HG03060 (cell line): ENCODE data around the gene OR4B1.
"Not testable (repeated sequence)": the region's sequence is repeated elsewhere in the genome, so short reads cannot be mapped to it uniquely, and the experiment has no call there.

Source experiments
- ATAC-seq: cut with Tn5 transposase; IDR thresholded peaks from one replicate; pipeline ENCODE4 v1.9.1; 2021; ENCODE audit warnings: low read depth, moderate number of reproducible peaks; ENCODE audit not compliant: unreplicated experiment

The OR4B1 gene, protein sequence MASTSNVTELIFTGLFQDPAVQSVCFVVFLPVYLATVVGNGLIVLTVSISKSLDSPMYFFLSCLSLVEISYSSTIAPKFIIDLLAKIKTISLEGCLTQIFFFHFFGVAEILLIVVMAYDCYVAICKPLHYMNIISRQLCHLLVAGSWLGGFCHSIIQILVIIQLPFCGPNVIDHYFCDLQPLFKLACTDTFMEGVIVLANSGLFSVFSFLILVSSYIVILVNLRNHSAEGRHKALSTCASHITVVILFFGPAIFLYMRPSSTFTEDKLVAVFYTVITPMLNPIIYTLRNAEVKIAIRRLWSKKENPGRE

DNA sequence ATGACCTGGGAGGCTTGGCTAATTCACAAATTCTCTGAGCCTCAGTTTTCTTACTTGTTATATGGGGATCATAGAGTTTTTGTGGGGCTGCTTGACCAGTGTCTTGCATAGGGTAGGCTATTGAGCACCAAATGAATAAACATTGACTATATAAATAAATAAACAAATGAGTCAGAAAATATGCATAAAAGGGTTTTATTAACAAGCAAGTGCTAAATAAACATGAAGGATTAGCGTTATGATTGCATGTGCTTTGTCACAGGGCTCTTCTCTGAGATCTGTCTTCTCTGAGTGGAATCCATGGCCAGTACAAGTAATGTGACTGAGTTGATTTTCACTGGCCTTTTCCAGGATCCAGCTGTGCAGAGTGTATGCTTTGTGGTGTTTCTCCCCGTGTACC is at the start of gene OR4B1:
OR4B1 (plus strand) TSS at position 301 of the 400 bp plus-strand sequence; CDS start at position 301, 0 bp downstream.
- ATAC-seq, result no peak

DNA sequence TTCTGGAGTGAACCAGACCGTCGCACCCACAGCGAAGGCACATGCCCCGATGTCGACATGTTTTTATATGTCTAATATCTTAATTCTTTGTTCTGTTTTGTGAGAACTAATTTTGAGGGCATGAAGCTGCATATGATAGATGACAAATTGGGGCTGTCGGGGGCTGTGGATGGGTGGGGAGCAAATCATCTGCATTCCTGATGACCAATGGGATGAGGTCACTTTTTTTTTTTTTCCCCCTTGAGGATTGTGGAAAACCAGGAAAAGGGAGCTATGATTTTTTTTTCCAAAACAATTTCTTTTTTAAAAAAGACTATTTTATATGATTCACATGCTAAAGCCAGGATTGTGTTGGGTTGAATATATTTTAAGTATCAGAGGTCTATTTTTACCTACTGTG is 49.2 kb upstream of the OR4B1 start:
- no peak for ATAC-seq

DNA sequence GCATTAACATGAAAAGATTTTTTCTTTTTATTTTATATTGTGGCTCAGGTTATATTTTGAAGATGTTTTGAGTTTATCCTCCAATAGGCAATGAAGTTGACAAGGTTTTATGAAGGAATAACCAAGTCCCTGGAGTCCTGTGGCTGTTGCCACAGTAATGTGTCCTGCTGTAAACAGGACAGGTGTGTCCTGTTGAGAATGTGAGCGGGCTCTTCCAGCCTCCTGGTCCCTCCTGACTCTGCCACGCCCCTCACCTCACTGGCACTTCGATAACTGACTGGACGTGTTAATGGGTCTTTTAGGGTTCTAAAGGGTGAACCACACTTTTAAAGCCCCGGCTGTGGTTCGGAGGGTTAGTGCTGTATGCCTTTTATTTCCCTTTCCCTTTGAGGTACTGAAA is 47.8 kb upstream of the OR4B1 start:
- no peak for ATAC-seq

DNA sequence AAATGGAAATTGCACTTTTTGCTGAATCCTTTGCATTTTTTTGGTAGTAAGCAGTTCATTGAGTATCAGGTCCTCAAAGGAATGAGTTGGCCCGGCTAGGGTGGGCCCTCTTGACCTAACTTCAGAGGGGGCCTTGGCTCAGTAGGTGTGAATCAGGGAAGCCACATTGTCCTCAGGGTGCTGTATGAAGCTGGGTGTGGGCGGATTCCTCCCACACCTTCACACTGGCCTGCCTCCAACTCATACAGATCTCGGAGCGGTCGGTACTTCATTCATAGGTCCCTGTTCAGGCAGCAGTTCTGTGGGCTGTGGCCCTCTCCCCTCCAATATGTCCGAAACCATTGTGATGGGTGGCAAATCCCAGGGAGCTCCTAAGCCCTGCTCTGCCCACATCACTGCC is 47.4 kb upstream of the OR4B1 start:
- ATAC-seq, result no peak

DNA sequence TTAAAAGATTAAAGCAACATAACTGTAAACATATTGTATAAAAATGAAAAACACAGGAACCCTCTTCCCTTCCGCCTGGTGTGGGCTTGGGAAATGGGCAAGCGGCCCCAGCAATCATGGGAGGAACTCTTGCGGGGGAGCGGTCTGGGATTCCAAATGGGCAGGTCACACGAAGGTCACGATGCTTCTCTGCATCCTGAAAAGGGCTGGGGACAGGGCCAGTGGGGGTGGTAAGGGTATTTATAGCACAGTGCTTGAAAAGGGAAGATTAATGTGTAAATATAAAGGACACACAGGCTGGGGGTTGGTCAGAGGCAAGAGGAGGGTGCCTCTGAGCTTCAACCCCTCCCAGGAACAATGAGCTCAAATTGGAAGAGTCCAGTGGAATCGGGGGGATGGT is 46.9 kb upstream of the OR4B1 start:
- no peak for ATAC-seq

DNA sequence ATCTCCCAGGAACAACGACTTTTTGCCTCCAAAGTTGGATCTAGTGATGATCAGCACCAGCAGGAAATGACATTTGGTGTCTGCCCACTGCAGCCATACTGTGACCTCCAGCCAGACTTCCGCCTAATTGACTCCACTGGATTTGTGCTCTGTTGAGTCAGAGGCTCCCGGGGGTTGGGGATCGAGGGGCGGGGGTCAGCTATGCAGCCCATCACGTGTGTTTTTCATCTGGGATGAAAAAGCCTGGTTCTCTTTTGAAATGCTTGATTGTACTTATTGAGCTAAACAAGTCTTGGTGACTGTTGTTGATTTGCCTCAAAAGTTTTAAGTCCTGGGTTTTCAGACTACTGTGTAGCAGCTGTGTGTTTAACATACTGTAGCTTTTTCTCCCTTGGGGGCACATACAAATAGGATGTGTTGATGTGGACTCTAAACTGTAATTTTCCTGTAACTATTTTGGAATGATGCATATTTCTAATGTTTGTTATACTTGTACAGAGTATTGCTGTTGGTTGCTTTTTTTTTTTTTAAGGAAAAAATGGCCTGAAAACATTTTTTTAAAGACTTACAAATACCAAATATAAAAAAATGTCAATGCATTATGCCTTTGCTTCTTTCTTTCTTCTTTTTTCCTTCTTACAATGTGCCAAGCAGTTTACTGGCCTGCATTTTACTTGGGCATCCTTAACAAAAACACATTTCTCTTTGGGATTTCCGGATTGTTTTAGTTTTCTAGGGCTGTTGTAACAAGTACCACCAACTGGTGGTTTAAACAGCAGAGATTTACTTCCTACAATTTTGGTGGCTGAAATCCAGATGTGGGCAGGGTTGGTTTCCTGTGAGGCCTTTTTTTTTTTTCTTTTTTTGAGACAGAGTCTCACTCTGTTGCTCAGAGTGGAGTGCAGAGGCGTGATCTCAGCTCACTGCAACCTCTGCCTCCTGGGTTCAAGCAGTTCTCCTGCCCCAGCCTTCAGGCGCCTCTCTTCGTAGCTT is 46.1 kb upstream of the OR4B1 start:
- no peak for ATAC-seq

DNA sequence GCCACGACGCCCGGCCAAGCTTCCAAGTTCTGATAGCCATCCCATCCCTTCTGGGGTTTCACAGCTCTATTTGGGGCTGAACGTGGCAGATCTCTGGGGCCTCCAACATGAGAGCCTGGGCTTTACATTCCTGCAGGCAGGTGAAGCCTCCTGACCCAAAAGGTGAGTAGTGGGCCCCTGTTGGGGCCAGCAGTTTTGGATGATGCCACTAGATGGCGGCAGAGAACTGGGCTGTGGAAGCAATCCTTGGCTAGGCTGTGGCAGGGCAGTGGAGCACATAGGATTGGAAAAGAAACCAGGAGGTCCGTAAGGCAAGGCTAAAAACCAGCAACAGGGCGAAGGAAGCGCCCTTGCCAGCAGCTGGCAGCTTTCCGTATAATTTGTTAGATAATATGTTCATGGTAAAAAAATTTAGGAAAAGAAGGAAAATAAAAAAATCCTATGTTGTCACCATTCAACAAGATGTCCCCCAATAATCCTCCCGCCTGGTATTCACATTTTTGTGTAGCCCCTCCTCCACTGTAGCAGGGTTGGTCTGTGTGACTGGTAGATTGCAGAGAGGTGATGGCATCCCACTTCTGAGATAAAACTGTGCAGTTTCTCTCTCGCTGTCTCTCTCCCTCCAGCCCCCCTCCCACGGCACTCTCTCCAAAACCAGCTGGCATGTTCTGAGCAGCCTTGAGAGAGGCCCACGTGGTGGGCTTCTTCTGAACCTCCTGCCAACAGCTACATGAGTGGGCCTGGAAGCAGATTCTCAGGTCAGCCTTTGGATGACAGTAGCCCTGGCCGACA is 43.6 kb upstream of the OR4B1 start:
- no peak for ATAC-seq

DNA sequence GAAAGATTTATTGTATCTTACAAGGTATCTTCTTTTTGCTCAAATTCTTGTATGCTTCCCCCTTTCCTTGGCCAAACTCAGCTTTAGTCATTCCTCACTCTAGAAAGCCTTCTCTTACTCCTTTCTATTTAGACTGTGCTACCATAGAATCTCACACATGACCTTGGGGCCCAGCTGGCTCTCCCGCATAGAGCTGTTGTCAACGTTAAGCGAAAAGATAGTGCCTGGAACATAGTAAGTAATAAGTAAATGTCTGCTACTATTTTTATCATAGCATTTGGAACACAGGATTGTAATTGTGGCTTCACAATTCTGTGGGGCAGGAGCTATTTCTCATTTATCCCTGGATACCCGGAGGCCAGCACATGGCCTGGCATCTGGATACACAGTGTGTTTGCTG is 38.9 kb upstream of the OR4B1 start:
- ATAC-seq, result no peak

DNA sequence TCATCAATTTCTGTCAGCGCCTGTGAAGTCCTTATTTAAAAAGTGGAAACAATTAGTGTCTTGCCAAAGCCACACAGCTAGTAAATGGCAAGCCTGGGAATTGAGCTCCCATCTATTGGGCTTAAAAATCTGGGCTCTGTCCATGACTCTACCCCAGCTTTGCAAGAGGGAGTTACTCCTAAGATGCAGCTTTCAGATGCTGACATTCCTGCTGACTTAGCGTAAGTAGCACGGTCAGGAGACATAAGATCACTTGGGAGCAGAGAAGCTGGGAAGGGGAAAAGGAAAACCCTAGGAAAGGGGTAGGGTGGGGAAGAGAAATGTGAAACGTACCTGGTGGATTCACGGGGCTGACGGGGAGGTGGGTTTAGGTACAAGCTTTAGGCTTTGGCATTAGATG is 36.0 kb upstream of the OR4B1 start:
- no peak for ATAC-seq

DNA sequence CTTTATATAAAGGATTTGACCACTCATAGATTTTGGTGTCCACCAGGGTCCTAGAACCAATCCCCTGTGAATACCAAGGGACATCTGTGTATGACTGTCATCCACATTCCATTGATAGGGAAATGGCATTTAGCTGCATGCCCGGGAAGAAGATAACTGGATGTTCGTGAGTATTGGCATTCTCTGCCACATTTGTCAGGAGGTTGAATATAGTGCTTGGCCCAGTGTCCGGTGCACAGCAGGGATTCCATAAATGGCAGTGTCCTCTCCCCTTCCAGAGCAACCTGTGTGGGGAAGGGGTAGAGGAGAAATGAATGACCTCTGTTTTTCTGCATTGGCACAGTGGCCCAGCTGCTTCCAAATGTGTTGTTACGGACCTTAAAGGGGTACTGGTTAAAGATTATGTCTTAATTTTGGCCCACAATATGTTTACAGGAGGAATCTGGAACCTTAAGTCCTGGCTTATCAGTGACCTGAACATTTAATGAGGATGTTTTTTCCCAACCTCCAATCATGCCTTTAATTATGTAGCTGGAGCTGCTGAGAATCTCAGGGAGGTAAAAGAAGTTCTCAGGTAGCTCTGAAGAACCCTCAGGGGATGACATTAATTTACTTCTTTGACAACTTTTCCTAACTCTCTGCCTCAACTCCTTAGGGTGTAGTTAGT is 33.6 kb upstream of the OR4B1 start:
- ATAC-seq, result no peak

DNA sequence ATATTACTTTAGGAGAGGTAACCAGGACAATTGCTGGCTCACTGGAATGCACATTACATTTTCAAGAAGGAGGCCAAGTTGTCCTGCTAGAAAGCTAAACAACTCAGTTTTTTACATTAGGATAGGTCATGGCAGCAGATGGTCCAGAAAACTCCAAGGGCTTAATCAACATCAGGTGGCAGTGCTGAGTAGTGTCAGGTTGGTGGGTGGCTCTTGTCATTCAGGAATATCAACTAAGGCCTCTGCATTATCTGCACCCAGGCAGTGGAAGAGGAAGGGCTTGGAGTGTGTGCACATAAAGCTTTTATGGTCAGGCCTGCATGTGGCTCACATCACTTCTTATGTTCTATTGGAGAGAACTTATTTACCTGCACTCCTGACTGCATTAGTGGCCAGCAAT is 32.2 kb upstream of the OR4B1 start:
- ATAC-seq, result no peak

DNA sequence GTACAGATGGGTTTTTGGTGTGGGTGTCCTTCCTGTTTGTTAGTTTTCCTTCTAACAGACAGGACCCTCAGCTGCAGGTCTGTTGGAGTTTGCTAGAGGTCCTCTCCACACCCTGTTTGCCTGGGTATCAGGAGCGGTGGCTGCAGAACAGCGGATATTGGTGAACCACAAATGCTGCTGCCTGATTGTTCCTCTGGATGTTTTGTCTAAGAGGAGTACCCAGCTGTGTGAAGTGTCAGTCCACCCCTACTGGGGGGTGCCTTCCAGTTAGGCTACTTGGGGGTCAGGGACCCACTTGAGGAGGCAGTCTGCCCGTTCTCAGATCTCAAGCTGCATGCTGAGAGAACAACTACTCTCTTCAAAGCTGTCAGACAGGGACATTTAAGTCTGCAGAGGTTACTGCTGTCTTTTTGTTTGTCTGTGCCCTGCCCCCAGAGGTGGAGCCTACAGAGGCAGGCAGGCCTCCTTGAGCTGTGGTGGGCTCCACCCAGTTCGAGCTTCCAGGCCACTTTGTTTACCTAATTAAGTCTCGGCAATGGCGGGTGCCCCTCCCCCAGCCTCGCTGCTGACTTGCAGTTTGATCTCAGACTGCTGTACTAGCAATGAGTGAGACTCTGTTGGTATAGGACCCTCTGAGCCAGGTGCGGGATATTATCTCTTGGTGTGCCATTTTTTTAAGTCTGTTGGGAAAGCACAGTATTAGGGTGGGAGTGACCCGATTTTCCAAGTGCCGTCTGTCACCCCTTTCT is 25.5 kb upstream of the OR4B1 start:
- not testable (repeated sequence) for ATAC-seq

DNA sequence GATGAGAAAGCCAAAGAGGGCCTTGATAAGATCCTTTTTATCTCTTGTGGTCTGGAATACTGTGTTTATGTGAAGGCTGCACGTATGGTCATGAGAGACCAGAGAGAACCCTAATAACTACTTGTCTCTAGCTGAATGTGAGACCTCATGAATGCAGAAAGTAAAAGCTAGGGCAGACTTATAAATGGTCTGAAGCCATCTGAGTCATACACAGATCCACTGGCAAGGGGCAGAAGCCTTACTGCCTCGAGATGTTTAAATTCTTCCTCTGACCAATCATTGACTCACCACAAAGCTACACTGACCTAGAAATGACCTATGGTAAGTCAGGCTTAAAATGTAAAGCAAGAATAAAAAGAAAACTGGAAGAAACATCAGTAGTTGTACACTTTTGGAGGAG is 22.7 kb upstream of the OR4B1 start:
- ATAC-seq, result no peak

DNA sequence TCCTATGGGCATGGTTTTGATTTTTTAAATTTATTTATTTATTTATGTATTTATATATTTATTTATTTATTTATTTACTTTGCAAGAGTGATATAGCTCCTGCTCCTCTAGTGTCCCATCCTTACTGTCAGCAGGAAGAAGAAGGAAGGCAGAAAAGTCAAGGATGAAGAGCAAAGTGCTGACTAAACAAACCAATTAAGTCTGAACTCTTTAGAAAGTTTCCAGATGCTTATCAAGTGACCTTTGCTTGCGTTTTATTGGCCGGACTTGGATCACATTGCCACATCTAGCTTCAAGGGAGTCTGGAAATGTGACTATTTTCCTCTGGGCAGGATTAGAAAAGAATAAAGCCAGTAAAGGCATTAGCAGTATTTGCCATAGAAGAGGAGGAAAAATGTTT is 8.7 kb upstream of the OR4B1 start:
- ATAC-seq, result no peak

DNA sequence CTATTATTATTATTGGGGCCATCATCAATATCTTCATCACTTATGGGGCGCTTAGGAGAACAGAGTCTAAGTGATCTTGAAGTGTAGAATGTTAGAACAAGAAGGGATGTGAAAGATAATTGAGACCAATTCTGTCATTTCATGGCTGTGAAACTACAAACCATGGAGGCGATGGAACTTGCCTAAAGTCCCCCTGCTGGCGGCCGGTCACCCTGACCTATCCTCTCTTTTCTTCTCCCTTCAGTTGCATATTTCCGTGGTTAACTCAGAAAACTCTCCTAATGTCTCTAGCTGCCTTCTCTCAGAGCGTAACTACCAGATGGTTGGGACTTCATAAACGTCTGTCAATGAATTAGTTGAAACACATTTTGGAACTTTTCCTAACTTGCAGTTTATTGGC is 6.6 kb upstream of the OR4B1 start:
- no peak for ATAC-seq

DNA sequence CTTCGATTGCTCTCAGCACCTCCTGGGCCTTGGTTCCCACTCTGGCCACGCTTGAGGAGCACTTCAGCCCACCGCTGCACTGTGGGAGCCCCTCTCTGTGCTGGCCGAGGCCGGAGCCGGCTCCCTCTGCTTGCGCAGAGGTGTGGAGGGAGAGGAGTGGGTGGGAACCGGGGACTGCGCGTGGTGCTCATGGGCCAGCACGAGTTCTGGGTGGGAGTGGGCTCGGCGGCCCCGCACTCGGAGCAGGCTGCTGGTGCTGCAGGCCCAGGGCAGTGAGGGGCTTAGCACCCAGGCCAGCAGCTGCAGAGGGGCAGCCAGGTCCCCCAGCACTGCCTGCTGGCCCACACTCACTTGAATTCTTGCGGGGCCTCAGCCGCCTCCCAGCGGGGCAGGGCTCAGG is 12.2 kb downstream of the OR4B1 start:
- no peak for ATAC-seq

DNA sequence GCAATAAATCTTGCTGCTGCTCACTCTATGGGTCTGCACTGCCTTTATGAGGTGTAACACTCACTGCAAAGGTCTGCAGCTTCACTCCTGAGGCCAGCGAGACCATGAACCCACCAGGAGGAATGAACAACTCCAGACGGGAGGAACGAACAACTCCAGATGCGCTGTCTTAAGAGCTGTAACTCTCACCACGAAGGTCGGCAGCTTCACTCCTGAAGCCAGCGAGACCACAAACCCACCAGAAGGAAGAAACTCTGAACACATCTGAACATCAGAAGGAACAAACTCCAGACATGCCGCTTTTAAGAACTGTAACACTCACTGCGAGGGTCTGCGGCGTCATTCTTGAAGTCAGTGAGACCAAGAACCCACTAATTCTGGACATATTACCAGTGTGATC is 13.4 kb downstream of the OR4B1 start:
- not testable (repeated sequence) for ATAC-seq

DNA sequence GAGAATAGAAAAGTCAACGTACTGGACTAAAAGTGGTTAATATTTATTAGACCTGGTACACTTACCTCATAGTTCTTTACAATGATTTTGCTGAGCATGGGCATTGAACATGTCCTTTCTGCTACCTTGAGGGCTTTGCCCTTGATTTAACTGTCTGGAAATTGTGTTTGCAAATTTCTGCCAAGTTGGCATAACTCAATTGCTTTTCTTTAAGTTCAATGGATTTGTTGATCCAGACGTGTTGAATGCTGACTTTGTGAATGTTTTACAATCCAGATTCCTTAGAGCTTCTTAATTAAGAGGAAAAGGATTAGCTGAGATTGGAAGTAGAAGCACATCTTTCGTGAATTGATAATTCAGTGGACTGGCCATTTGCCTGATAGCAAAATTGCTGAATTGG is 21.1 kb downstream of the OR4B1 start:
- ATAC-seq, result no peak

DNA sequence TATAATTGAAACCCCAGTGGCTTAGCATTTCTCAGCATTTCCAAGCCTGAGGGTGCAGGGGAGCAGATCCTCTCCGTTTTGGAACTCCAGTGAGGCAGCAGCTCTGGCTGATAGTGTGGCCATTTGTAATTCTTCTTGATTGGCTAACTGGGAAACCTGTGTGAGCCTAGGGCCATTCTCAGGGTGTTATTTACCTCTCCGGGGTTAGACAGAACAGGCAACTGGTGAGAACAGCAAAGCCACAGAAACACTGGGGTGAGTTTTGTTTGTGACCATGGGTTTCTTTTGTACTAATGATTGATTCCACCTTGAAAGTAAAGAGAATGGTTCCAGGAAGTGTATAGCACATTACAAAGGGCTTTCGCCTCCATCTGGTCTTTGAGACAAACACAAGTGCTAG is 25.9 kb downstream of the OR4B1 start:
- no peak for ATAC-seq

DNA sequence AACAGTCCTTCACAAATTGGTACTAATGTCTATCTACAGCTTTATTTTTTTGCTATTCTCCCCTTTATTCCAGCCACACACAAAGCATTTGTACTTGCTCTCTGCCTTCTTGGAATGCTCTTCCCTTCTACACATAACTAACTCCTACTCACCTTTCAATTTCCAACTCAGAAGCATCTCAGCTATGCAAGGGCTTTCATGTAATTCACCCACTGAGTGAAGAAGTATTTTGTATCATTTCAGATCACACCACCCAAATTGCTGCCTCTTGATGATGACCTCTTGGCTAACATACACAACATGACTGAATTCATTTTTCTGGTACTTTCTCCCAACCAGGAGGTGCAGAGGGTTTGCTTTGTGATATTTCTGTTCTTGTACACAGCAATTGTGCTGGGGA is 28.2 kb downstream of the OR4B1 start, which contains the start of gene OR4X2:
OR4X2 (plus strand) TSS at position 301 of the 400 bp plus-strand sequence; CDS start at position 301, 0 bp downstream.
- no peak for ATAC-seq
